HCT116 (cell line): ENCODE data around the gene ZNF586.

Experiments used
- EGR1 ChIP-seq: IDR thresholded peaks from 2 replicates; pipeline ENCODE4 v1.6.1; 2012; ENCODE audit warnings: low read depth
- ELF1 ChIP-seq: IDR thresholded peaks from 2 replicates; pipeline ENCODE4 v1.6.1; 2012; ENCODE audit warnings: low read depth, borderline replicate concordance
- EZH2 ChIP-seq: fragments of 200-600 bp; sonication (generic); IDR thresholded peaks from 2 replicates; pipeline ENCODE4 v1.6.1; 2017; ENCODE audit warnings: antibody characterized with exemption, mixed run types
- FOSL1 ChIP-seq: IDR thresholded peaks from 2 replicates; pipeline ENCODE4 v1.6.1; 2012; ENCODE audit warnings: low read depth
- JUND ChIP-seq: IDR thresholded peaks from 2 replicates; pipeline ENCODE4 v1.6.1; 2012
- MAX ChIP-seq: IDR thresholded peaks from 2 replicates; pipeline ENCODE4 v1.6.1; 2012
- POLR2A ChIP-seq: IDR thresholded peaks from 2 replicates; pipeline ENCODE4 v1.7.0; 2011; ENCODE audit warnings: borderline replicate concordance; ENCODE audit not compliant: insufficient read depth, insufficient read length; ENCODE audit errors: extremely low read depth
- ZBTB33 ChIP-seq: IDR thresholded peaks from 2 replicates; pipeline ENCODE4 v1.6.1; 2011; ENCODE audit warnings: mild to moderate bottlenecking, low read length, moderate library complexity; ENCODE audit not compliant: insufficient replicate concordance; ENCODE audit errors: extremely low read depth

DNA sequence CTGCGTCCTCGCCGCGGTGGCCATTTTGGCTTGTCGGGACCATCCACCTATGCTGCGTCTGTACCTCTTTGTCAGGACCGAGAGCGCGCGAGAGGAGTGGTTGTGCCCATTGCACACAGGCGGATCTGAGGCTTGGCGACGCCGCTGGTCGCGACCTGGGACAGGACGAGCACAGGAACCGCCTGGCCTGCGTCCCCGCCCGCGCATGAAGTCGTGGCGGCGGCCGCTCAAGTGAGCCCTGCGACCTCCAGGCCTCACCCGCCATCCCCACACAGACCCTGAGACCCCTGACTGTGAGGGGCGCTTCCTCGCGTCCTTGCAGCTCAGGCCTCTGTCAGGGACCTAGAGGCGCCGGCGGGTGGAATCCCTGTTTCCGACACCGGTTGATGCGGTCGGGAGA lies 16.8 kb downstream of the ZNF586 start:
- TF ChIP-seq ELF1 (no peak), JUND (no peak), EZH2 (no peak), MAX (no peak), FOSL1 (no peak), EGR1 (no peak), POLR2A (no peak), ZBTB33 (no peak)
